UCSD-AML1 (cell line): Measurements from ENCODE around the gene LAT.

Experiments
- DNase-seq: peaks from one replicate; lab custom pipeline; 2025; ENCODE audit not compliant: unreplicated experiment; lab: John Stamatoyannopoulos, UW

Gene LAT

GRCh38 chr16:29007730-29008593 lies 23.1 kb downstream of the LAT start:
- peak; percentile 50 for DNase-seq

GRCh38 chr16:29009050-29009837 lies 24.4 kb downstream of the LAT start:
- peak; percentile 84 for DNase-seq

GRCh38 chr16:29009838-29010166 lies 24.9 kb downstream of the LAT start:
- DNase-seq, result no peak

GRCh38 chr16:29011112-29011511 lies 26.3 kb downstream of the LAT start:
- peak; percentile 37 for DNase-seq

GRCh38 chr16:29011851-29012250 lies 27.0 kb downstream of the LAT start:
- DNase-seq, result no peak

- no peak for DNase-seq
These were observed 28.2 kb downstream of the LAT start for GRCh38 chr16:29012913-29013553.

- no peak for DNase-seq
These were observed 29.8 kb downstream of the LAT start for GRCh38 chr16:29014561-29015069.

- DNase-seq, result no peak
These were observed 37.3 kb downstream of the LAT start for GRCh38 chr16:29022196-29022595.

- DNase-seq, result no peak
These were observed 38.7 kb downstream of the LAT start for GRCh38 chr16:29023279-29024277.

GRCh38 chr16:29024278-29024677 lies 39.4 kb downstream of the LAT start:
- no peak for DNase-seq

- DNase-seq, result no peak
These were observed 40.4 kb downstream of the LAT start for GRCh38 chr16:29025218-29025617.

GRCh38 chr16:29025735-29026134 lies 40.9 kb downstream of the LAT start:
- no peak for DNase-seq

- DNase-seq, result no peak
These were observed 43.8 kb downstream of the LAT start for GRCh38 chr16:29028457-29029167.

- DNase-seq, result peak; percentile 38
These were observed 44.5 kb downstream of the LAT start for GRCh38 chr16:29029168-29029994.

- no peak for DNase-seq
These were observed 45.4 kb downstream of the LAT start for GRCh38 chr16:29030086-29030840.
